RCC 7860 (cell line): ENCODE results near the gene RAPGEF1.

ENCODE experiments used
- DNase-seq: peaks from one replicate; pipeline ENCODE4 v3.0.0-alpha.2; 2015; ENCODE audit warnings: low spot score
- FAIRE-seq: peaks from 2 replicates; lab custom pipeline; 2012; peaks lifted over from hg19 to GRCh38; lab: Jason Lieb, UNC

RAPGEF1 gene

GRCh38 chr9:131708226-131709002, 31.5 kb downstream of the RAPGEF1 start:
- DNase-seq = peak; percentile 3
- FAIRE-seq = no peak

GRCh38 chr9:131707733-131708157, 32.1 kb downstream of the RAPGEF1 start:
- DNase-seq = peak; percentile 63
- peak; percentile 37 for FAIRE-seq

- no peak for FAIRE-seq
- DNase-seq = no peak
These were observed 32.8 kb downstream of the RAPGEF1 start for GRCh38 chr9:131707050-131707449.

GRCh38 chr9:131706608-131706970, 33.3 kb downstream of the RAPGEF1 start:
- FAIRE-seq = no peak
- DNase-seq = no peak

- DNase-seq (no peak), FAIRE-seq (no peak)
These were observed 34.9 kb downstream of the RAPGEF1 start for GRCh38 chr9:131704988-131705387.

GRCh38 chr9:131704141-131704983, 35.5 kb downstream of the RAPGEF1 start:
- no peak for DNase-seq
- FAIRE-seq = no peak

GRCh38 chr9:131703697-131704096, 36.2 kb downstream of the RAPGEF1 start:
- FAIRE-seq (no peak), DNase-seq (no peak)

- DNase-seq (no peak), FAIRE-seq (no peak)
These were observed 37.0 kb downstream of the RAPGEF1 start for GRCh38 chr9:131702911-131703310.

- FAIRE-seq = no peak
- DNase-seq = no peak
These were observed 38.0 kb downstream of the RAPGEF1 start for GRCh38 chr9:131701789-131702337.

- FAIRE-seq (no peak), DNase-seq (no peak)
These were observed 38.5 kb downstream of the RAPGEF1 start for GRCh38 chr9:131701436-131701781.

GRCh38 chr9:131700765-131701435, 39.0 kb downstream of the RAPGEF1 start:
- FAIRE-seq (no peak), DNase-seq (no peak)

- no peak for DNase-seq
- no peak for FAIRE-seq
These were observed 39.8 kb downstream of the RAPGEF1 start for GRCh38 chr9:131700076-131700475.

GRCh38 chr9:131698618-131698985, 41.3 kb downstream of the RAPGEF1 start:
- DNase-seq (no peak), FAIRE-seq (no peak)

GRCh38 chr9:131697908-131698617, 41.8 kb downstream of the RAPGEF1 start:
- DNase-seq (no peak), FAIRE-seq (no peak)

GRCh38 chr9:131697097-131697496, 42.8 kb downstream of the RAPGEF1 start:
- peak; percentile 49 for DNase-seq
- peak; percentile 74 for FAIRE-seq

- FAIRE-seq = no peak
- DNase-seq = no peak
These were observed 43.9 kb downstream of the RAPGEF1 start for GRCh38 chr9:131695836-131696460.

GRCh38 chr9:131695366-131695765, 44.5 kb downstream of the RAPGEF1 start:
- no peak for FAIRE-seq

GRCh38 chr9:131693651-131694597, 46.0 kb downstream of the RAPGEF1 start:
- DNase-seq (no peak), FAIRE-seq (no peak)

More at GRCh38 chr9:131695366-131695765, 44.5 kb downstream of the RAPGEF1 start:
- DNase-seq = no peak
